Activated CD8-positive, alpha-beta memory T cell treated with anti-CD3 and anti-CD28 coated beads, Interleukin-2, amount 50 U/mL, for 48 hours (primary cell): ENCODE measurements around the gene PGM1.

ENCODE experiments used
- DNase-seq: peaks from one replicate; pipeline ENCODE4 v3.0.0-alpha.2; 2020

The PGM1 gene

DNA sequence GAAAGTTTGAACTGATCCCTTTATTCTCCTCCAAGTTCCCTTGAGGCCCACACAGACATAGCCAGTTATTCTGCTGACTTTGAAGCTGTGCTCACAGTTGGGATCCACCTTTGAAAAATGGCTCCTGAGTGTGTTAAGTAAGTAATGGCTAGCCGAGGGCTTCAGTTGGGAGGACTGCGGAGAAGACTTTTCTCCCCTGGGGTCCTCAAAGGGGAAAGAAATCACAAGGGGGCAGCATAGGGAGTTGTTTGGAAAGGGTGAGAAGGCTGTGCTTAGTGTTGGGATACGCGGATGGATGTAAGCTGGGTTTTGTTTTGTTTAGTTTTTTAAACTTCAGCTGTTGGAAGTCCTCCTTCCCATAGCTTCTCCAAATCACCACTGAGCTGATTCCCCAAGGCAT, 8.3 kb downstream of the PGM1 start:
- no peak for DNase-seq

DNA sequence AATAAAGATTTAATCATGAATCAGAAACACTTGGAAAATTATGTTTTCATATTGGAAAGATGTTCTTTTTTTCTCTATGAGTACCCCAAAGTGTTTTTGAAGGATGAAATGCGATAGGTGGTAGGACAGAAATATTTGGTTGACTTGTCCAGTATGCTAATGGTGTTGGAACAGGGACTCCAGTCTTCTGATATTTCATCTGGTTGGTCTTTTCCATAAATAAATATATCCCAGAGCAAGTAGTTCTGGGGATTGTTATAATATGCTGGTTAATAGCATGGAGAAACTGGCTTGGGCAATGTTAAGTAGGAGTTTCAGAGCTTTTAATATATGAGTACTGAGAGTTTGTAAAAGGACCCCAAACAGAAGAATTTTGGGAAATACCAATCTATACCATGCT, 8.7 kb downstream of the PGM1 start:
- no peak for DNase-seq

DNA sequence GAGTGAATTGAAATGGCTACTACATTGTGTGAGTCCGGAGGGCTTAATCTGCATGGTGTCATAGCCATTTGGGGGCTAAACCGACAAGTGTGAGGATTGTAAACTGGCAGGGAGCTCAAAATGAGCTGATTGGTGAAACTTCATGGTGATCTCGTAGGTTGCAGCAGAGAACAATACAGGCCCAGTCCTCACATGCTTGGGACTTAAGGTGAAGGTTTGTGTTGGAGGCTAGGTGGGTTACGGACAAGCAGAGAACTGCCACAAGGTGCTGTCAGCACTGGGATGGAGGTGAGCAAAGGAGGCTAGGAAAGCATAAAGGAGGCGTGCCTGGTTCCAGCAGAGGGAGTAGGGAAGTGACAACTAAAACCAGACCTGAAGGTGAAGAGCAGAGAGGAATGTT, 9.4 kb downstream of the PGM1 start:
- no peak for DNase-seq

DNA sequence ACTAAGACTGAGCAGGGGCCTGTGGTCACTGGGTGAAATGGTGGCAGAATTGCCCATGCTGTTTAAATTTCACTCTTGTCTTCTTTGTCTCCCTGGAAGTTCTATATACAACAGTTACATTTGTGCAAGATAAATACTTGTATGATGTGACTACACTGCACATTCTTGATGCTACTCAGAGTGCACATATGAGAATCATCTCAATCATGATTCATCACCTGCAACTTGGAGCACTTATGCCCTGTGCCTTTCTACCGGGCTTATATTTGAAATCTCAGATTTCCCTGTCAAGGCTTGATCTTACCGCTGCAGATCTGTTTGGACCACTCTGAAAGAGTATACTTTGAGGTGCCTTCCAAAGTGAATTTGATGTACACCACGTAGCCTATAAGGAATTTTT, 10.6 kb downstream of the PGM1 start:
- no peak for DNase-seq

DNA sequence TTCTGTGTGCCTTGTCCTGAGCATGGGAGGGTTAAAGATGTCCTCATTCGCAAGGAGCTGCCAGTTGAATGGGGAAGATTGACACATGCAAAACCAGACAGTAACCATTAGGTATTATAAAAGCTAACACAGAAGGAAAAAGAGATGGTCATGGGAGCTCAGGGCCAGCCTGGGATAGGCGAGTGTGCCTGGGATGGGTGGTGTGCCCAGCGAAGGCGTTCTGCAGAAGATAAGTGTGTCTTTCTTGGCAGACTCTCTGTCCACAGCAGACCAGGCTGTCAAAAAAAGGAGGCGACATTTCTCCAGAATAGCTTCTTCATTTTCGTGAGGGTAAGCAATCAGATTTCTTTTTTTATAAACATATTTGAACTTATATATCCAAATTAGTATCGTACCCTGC, 14.1 kb downstream of the PGM1 start:
- no peak for DNase-seq

DNA sequence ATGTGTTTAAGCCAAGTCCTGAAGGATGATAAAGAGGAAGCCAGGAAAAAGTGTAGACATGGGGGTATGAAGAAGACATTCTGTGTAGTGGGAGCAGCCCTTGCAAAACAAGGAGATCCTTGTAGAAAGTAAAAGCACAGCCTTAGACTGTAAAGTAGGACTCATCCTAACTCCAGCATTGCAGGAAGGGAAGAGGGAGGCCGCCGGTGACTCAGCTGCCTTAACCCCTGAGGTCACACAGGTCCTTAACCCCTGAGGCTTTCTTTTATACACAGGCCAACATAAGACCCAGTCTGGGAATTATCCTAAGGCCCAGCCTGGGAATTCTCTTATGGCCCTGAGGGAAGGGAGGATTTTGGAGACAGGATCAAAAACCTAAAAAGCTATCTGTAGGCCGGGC, 18.0 kb downstream of the PGM1 start:
- DNase-seq: no peak

DNA sequence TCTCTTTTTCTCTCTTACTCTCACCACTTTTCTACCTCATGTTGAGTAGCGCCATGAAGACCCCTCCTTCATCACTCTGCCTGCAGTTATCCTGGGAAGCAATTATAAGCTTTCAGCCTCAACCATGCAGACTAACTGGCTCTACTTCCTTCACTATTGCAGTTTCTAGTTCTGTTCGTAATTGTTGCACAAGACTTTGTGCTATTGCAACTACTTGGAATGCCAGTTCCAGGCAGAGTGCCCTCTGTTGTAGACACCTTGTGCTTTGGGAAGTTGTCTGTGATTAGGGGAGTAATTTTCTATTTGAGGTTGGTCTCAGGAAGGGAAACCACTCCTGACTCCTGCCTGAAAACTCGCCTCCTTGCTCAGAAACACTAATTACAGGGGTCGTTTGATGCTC, 19.4 kb downstream of the PGM1 start:
- no peak for DNase-seq

DNA sequence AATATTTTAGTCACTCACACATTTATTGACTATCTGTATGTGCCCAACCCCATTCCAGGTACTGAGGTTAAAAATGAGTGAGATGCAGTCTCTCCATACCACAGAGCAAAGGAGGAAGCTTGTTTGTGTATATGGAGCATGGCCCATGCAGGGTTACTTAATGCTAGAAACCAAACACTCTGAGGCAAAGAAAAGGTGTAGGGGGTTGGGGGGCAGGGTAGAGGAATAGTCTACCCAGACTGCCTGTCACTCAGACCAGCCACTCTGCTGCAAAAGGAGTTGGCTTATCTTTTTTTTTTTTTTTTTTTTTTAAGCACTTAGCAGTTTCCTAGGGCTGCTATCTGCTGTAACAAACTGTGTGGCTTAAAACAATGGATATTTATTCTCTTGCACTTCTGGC, 19.8 kb downstream of the PGM1 start:
- no peak for DNase-seq

DNA sequence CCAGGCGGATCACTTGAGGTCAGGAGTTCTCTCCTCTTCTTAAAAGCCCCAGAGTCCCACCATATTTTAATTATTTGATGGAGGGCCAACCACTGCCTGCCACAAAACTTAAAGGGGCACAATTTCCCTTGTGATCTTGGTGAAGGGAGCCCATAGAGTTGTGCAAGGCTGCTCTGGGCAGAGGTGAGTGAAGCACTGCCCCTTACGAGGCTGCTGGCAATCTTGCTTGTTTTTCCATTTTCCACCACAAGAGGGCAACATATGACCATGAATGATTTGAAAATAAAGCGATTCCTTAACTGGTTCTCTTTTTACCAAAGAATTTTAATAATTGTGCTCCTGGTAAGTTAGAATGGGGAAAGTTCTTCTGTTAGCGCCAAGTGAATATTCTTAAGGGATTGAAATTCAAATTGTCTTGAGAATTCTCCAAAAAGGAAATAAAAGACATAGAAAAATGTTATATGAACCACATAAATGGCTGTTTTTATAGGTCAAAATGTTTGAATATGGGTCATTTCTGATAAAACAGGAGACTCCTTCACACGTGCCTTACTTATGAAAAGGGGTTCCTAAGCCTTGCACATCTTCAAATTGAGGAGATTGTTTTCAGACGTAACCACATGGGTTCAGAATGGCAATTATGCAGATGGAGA, 22.7 kb downstream of the PGM1 start:
- DNase-seq: peak; percentile 63

DNA sequence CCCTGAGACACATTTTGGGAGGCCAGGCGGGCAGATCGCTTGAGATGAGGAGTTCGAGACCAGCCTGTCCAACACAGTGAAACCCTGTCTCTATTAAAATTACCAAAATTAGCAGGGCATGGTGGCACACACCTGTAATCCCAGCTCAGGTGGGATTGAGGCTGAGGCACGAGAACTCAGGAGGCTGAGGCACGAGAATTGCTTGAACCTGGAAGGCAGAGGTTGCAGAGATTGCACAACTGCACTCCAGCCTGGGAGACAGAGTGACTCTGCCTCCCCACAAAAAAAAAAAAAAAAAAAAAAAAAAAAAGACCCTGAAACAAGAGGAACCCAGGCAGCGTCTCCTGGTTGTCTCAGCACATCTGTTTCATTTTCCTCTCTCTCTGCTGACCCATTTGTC, 24.2 kb downstream of the PGM1 start:
- DNase-seq: no peak

DNA sequence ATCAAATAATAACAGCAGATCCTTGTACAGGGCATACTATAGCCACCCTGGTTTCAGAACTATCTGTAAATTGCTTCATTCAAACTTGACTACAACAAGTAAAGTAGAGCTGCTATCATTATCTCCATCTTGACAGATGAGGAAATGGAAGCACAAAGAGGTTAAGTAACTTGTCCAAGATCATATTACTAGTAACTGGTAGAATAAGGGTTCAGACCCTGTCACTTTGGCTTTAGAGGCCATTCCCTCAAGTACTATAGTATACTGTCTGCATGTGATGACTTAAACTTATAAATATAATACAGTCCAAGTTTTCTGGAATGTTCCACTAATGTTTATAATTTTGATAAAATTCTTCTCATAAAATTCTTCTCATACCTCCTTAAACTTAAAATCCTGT, 24.8 kb downstream of the PGM1 start:
- DNase-seq: no peak

DNA sequence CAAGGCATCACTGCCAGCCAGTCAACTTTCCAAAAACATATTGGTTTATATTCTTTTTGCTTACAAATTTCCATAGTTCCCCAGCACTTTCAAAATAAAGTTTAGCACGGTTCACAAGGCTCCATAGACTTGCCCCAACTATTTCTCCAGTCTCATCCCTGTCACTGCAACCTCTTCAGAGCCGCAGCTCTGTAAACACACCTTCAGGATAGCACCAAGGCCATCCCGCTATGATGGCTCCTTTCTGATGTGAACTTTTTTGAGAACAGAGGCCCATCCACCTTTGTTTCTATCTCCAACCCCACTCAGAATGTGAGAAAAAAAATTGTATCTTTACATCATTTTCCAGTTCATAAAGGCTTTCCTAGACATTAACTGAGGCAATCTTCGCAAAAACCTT, 26.3 kb downstream of the PGM1 start:
- no peak for DNase-seq

DNA sequence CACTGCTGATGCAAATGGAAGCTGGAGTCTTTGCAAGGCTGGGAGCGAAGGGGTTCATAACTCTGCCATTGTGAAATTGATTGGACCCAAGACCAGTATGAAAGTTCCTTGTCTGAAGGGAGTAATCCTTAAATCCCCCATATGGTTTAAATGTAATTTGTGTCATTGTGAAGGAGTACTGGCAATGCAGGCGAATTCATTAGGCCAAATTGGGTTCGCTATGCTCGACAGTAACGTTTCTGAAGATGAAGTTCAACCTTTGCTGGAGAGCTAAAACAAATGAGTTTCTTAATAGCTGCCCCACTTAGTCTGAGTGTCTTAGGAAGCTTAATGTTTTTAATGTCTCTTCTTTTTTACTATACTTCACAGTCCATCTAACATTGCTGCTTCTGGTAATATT, 27.5 kb downstream of the PGM1 start:
- DNase-seq: no peak

DNA sequence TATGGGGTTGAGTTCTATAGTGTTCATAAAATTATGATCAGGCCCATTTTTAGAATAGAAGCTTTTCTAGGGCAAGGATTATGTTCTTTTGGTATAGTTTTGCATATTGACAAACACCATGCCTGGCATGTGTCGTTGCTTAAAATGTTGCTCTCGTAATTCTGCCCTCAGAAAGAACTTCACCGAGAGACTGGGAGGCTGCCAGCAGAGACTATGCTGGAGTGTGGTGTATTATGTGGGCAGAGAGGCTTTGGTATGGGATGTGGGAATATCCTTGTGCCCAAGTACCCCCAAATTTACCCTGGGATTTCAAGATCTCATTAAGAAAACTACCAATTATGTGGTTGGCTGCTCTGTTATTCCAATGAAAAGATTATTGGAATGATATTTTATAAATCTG, 27.9 kb downstream of the PGM1 start:
- no peak for DNase-seq

DNA sequence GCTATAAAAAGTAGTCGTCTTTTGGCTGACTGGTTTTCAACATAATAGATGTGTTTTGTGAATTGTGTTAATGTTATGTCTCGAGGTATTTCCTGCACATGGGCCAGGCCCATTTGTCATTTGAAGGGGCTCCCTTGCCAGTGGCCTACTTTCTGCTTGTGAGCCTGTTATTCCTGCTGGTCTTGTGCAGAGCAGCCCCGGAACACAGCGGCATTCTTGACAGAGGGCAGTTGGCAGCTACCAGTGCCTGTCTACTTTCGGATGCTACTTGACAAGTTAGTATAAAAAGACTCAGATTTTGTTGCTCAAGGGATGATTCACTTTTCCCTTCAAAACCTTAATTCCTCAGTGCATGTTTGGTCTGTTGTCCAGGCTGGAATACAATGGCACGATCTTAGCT, 28.5 kb downstream of the PGM1 start:
- DNase-seq: no peak

DNA sequence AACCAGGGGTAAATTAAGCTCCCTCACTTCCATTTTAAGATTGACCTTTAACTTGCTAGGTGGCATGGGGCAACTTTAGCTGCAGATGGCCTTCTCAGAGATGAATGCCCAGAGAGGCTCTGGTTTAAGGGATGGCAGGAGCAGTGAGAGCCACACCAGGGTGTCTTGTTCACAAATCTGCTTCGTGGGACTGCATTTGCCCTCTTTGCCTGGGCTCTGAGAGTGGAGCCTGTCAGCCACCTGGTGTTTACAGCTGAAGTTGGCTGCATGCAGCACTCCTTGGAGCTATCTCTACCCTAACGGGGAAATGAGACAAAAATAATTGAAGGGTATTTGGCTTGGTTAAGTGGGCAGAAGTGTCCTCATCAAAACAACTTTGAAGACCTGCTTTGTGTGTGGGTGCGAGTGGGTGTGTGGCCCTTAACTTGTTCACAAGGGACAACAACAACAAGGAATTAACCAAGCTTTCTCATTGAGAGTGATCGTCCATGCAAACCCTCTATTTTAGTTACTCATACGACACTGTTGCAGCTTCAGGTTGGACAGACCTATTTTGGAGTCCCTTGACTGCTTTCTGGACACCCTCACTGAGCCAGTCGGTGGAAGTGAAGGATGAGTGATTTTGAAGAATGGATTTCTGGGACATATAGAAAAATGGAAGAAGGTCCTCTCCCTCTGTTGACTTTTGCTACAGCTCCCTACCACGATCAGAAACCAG, 29.8 kb downstream of the PGM1 start:
- no peak for DNase-seq

DNA sequence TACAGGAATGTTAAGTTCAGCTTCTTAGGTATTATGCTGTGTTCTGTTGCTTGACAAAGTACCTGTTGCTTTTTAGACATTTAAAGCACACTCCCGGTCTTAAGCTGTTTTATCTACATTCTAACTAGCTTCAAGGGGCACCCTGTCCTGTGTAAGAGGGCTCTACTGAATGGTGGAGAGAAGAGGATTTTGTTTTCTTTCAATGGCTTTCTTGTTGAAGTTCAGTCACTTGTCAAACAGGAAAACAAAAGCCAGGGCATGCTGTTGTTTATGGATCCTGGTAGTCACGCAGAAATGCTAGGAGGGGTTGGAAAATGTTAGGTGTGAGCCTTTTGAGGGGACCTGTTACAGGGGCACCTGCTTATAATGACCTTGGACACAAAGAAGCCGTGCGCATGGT, 30.7 kb downstream of the PGM1 start:
- DNase-seq: no peak

DNA sequence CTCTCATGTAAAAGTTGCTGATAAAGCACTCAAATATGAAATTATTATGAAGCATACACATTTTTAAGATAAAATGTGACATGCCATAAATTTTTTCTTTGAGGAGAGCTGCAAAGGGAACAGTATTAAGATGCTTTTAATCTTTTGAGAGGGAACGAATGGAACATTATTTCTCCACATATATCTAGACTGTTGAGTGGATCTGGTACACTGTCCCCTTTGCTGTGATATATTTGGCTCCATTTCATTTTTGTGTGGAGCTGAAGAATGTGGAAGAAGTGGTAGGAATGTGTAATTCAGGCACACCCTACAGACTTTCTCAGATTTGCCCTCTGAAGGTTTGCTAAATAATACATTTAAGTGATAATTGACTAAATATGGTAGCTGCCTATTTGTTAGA, 31.7 kb downstream of the PGM1 start:
- no peak for DNase-seq

DNA sequence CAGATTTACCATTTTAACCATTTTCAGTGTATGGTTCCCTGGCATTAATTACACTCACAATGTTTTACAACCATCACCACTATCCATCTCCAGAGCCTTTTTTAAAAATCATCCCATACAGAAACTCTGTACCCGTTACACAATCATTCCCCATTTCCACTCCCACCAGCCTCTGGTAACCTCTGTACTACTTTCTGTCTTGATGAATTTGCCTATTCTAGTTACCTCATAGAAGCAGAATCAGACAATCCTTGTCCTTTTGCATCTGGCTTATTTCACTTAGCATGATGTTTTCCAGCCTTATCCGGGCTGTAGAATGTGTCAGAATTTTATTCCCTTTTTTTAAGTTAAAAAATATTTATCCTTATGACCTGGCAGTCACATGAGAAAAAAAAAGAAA, 33.0 kb downstream of the PGM1 start:
- DNase-seq: no peak

DNA sequence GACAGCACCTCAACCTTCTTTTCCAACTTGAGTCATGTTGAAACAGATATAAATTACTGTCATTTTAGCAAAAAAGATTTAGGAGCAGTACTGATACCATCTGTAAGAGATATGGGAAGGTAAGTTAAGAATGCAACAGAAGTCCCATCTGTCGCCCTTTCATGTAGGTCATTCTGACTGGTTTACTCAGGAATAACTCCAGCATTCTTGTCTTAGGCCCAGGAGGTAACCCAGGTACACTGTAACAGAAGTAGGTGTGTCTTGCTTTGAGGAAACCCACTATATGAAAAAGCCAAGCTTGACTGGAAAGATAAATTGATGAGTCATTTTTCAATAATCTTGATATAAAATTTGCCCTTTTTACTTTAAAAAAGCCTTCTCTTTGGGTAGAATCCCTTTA, 35.4 kb downstream of the PGM1 start:
- DNase-seq: no peak

DNA sequence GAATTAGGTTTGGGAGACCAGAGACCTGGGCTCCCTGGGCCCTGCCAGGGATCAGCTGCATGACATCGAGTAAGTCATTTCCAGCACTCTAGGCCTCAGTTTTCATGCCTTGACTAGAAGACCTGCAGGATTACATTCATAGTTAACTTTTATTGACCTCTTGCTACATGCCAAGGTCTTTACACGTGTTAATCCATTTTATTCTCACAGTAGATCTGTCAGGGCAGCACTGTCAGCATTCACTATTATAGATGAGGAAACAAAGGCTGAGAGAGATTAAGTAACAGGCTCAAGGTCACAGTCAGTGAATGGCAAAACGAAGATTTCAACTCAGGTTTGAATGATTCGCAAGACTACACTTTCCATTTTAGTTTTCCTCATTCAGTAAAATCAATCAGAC, 37.0 kb downstream of the PGM1 start:
- no peak for DNase-seq

DNA sequence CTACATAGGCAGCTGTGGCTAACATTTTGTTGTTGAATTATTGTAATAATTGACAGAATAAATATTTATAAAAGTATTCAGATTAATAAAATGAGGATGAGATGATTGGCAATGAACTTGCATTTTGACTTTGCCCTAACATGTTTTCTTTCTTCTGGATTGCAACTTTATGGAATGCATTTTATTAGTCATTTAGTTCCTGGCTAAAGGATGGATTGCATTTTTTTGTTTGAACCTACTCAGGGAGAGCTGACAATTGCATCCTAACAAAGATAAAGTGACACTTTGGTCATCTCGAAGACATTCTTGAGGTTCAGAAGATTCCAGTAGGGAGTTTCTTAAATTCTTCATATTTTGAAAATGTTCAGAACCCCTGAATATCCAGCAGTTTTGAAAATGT, 37.5 kb downstream of the PGM1 start:
- DNase-seq: no peak

DNA sequence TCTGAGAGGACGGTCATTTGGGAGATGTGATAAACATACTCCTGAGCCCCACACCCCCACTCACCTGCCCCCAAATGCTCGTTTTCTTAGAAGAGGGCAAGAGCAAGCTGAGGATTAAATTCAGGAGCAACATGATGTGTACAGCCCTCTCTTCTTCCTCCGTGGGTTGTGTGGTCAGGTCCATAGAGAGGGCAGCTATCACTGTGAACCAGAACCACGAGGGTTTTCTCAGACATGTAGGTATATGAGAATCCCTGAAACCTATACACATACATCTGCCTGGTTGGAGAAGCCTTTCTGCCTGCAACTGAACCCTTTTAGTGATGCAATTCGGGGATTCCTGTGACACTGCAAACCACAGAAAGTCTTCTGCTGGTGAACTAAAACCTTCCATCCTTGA, 38.9 kb downstream of the PGM1 start:
- no peak for DNase-seq

DNA sequence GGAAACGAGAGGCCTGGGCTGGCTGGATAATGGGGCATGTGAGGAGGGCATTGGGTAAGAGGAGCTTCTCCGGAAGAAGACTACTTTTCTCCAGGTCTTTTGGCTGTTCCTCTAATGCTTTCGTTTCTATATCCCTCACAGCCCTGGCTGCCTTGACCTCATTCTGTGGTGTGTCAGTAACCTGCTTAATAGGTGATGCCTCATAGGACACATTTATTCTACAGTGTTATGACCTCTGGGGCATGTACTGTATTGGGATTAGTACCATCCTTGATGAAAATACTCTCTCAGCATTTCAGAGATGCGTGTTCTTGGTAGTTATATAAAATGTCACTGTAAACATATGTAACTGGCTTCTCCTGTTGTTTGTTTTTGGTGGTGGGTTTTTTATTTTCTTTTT, 40.1 kb downstream of the PGM1 start:
- no peak for DNase-seq

DNA sequence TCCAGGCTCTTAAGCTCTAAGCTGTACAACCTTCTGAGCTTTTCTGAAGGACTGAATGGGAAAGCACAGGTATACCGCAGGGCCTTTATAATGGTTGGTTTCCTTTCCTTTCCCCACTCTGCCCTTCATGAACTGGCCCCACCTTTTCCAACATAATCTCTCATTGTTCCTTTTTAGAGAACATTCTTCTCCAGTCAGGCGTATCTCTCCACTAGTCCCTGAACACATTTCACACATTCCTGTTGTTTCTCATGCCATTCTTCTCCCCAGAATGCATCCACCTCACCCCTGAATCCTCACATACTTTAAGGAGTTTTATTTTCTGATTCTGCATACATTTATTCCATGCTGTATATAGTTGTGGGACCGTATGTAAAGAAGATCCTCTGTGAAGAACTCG, 41.3 kb downstream of the PGM1 start:
- DNase-seq: no peak
